Measurements from ENCODE around the gene EMB. TPM values are rescaled to one million over a fixed set of nuclear protein-coding genes. Genes with fewer than 3 reads are reported as not detected.
"Not testable (repeated sequence)": the region's sequence is repeated elsewhere in the genome, so short reads cannot be mapped to it uniquely, and the experiment has no call there.

EMB gene
- total and polyA plus RNA-seq, 2 of the 8 experiments (the other 6 are each of a cell fraction or from before 2014, with no cell fraction given) = 29.3 to 48.4 TPM

DNA sequence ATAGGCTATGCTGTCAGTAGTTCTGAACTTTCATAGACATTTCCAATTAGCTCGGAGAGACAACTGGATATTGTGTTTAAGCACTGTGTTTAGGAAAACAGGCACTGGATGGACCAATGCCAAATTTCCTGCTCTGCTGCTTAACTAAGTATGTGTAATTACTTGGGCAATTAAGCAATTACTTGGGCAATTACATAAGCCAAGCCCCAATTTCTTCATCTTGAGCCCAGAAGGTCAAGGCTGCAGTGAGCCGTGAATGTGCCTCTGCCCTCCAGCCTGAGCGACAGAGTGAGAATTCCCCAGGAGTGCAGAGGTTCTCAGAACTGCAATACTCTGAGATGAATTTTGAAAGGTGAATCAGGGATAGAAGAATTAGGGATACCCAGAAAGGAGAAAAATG is 3.0 kb downstream of the EMB start:
- H2BK120ac ChIP-seq (replicated peaks; ENCODE audit: low read depth, low read length); H3K36me3 ChIP-seq (ENCODE audit: control insufficient read depth in 2 of 4, insufficient read depth in 4 of 4, low read length in 3 of 4); H3K23ac ChIP-seq (ENCODE audit: insufficient read length); H2BK12ac ChIP-seq (ENCODE audit: low read depth, low read length); H2AFZ ChIP-seq (ENCODE audit: low read length); H3K56ac ChIP-seq (replicated peaks; ENCODE audit: insufficient read length, low read depth, low read length); H3K4ac ChIP-seq (replicated peaks; ENCODE audit: insufficient read length, low read depth, low read length); DNase-seq (ENCODE audit: low read depth in 1 of 2, low spot score in 2 of 2); H4K91ac ChIP-seq (replicated peaks; ENCODE audit: insufficient read length, low read length); CTCF ChIA-PET (ENCODE audit: partially characterized antibody); H3K4me1 ChIP-seq (replicated peaks in 1 of 4; ENCODE audit: control insufficient read depth in 3 of 4, insufficient read depth in 4 of 4, low read length in 3 of 4); H2BK15ac ChIP-seq (ENCODE audit: low read length); H3K79me1 ChIP-seq (ENCODE audit: low read depth, low read length); H2AK5ac ChIP-seq (ENCODE audit: low read depth, low read length); H3K18ac ChIP-seq (ENCODE audit: extremely low read depth, low read length); H3K27me3 ChIP-seq (replicated peaks in 1 of 4; ENCODE audit: control insufficient read depth in 3 of 4, extremely low read depth in 1 of 4, insufficient read depth in 3 of 4, low read length in 3 of 4); FAIRE-seq; H3K4me2 ChIP-seq (ENCODE audit: insufficient read depth in 1 of 2, low read depth in 2 of 2, low read length in 2 of 2); H3K9me3 ChIP-seq (ENCODE audit: insufficient read depth in 2 of 2, low read depth in 1 of 2, low read length in 1 of 2); H3K23me2 ChIP-seq (ENCODE audit: low read depth, low read length); H4K8ac ChIP-seq (ENCODE audit: extremely low read depth, insufficient read depth, low read length); H3K79me2 ChIP-seq (ENCODE audit: control insufficient read depth in 1 of 2, insufficient read depth in 2 of 2, low read length in 2 of 2); H3K4me3 ChIP-seq (ENCODE audit: extremely low read depth in 1 of 4, insufficient read depth in 2 of 4, low read depth in 3 of 4, low read length in 4 of 4); POLR2A ChIA-PET (ENCODE audit: partially characterized antibody); H4K20me1 ChIP-seq (replicated peaks in 1 of 2; ENCODE audit: control insufficient read depth in 1 of 2, insufficient read depth in 2 of 2, low read length in 2 of 2); H2BK5ac ChIP-seq (ENCODE audit: low read depth, low read length); H4K5ac ChIP-seq (ENCODE audit: insufficient read length, low read depth, low read length); H3K27ac ChIP-seq (ENCODE audit: low read depth, low read length); H2BK20ac ChIP-seq (ENCODE audit: low read length); H3K14ac ChIP-seq (ENCODE audit: insufficient read length); H3K9ac ChIP-seq (replicated peaks in 1 of 4; ENCODE audit: extremely low read depth in 1 of 4, low read depth in 3 of 4, low read length in 3 of 4): not testable (repeated sequence)
- 88% methylated on average over 2 of the region's 3 CpGs; no CpG with 5 or more reads in 1 of the 2 experiments for WGBS, 2 experiments (ENCODE audit: extremely low coverage in 1 of 2, insufficient coverage in 1 of 2, insufficient read length in 1 of 2, insufficient replicate concordance in 2 of 2, low coverage in 1 of 2, low lambda C conversion rate in 2 of 2, missing lambda C conversion rate in 1 of 2)

All from H1 (cell line).